Osteocyte (in vitro differentiated cells): ENCODE measurements around the gene NIPSNAP2. TPM values are rescaled to one million over a fixed set of nuclear protein-coding genes. Genes with fewer than 3 reads are reported as not detected.
A peak's percentile ranks its signal among the peaks of the same experiment; 100 is the strongest.

Experiments
- DNase-seq: peaks from one replicate; pipeline ENCODE4 v3.0.0; 2021; ENCODE audit warnings: mixed read lengths; ENCODE audit not compliant: unreplicated experiment; ENCODE audit errors: extremely low spot score
- H3K27ac Mint-ChIP-seq: one replicate; pipeline ENCODE4 v1.8.0; 2021; ENCODE audit warnings: mild to moderate bottlenecking, mixed read lengths; ENCODE audit not compliant: unreplicated experiment
- H3K27me3 Mint-ChIP-seq: one replicate; pipeline ENCODE4 v1.8.0; 2021; ENCODE audit warnings: mixed read lengths; ENCODE audit not compliant: unreplicated experiment
- H3K36me3 Mint-ChIP-seq: one replicate; pipeline ENCODE4 v1.8.0; 2021; ENCODE audit warnings: mixed read lengths; ENCODE audit not compliant: unreplicated experiment
- H3K4me1 Mint-ChIP-seq: one replicate; pipeline ENCODE4 v1.8.0; 2021; ENCODE audit warnings: mixed read lengths; ENCODE audit not compliant: unreplicated experiment
- H3K4me3 Mint-ChIP-seq: one replicate; pipeline ENCODE4 v1.8.0; 2021; ENCODE audit warnings: mild to moderate bottlenecking, moderate library complexity, mixed read lengths; ENCODE audit not compliant: unreplicated experiment
- H3K9me3 Mint-ChIP-seq: one replicate; pipeline ENCODE4 v1.8.0; 2021; ENCODE audit warnings: mixed read lengths; ENCODE audit not compliant: unreplicated experiment
- total RNA-seq: library from RNA; stranded (reverse); gene quantifications from 2 replicates; pipeline ENCODE4 v1.2.1, GENCODE V29; 2021
- TF ChIP-seq, protein P1 (sequence below): fragments of 200-600 bp; sonication (generic); IDR thresholded peaks from 2 replicates; pipeline ENCODE4 v1.5.0; 2021; ENCODE audit warnings: antibody characterized with exemption, mild to moderate bottlenecking, moderate library complexity

Gene NIPSNAP2
- total RNA-seq, 1 donor from 2014 or later: 52.9 TPM

GRCh38 chr7:55957190-55957589 is 7.2 kb upstream of the NIPSNAP2 start:
- no peak overlapping the region for H3K4me3 Mint-ChIP-seq
- TF ChIP-seq, protein P1, sequence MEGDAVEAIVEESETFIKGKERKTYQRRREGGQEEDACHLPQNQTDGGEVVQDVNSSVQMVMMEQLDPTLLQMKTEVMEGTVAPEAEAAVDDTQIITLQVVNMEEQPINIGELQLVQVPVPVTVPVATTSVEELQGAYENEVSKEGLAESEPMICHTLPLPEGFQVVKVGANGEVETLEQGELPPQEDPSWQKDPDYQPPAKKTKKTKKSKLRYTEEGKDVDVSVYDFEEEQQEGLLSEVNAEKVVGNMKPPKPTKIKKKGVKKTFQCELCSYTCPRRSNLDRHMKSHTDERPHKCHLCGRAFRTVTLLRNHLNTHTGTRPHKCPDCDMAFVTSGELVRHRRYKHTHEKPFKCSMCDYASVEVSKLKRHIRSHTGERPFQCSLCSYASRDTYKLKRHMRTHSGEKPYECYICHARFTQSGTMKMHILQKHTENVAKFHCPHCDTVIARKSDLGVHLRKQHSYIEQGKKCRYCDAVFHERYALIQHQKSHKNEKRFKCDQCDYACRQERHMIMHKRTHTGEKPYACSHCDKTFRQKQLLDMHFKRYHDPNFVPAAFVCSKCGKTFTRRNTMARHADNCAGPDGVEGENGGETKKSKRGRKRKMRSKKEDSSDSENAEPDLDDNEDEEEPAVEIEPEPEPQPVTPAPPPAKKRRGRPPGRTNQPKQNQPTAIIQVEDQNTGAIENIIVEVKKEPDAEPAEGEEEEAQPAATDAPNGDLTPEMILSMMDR: no peak
- H3K4me1 Mint-ChIP-seq: peaks cover 9% of the 10 kb centered on the region

DNA sequence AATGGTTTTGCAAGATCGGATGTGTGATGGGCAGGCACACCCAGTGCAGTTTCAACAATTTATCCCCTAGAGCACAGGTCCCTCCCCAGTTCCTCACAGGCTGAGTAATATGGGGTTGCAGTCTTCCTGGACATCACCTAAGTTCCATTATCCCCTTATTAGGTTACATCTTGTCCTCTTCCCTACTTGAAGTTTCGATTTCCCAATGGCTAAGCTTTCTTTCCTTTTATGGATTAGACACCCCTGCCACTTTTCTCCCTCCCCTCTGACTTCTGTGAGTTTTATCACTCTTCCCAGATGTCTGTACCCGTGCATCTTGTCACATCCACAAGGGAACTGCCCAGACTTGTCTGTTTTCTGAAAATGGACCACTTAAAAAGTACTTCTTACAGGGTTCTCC is 2.4 kb upstream of the NIPSNAP2 start:
- TF ChIP-seq, protein P1: no peak
- DNase-seq: no peak
- H3K4me1 Mint-ChIP-seq: peaks cover 19% of the 10 kb centered on the region
- H3K9me3 Mint-ChIP-seq: no peaks in the 10 kb centered on the region
- H3K36me3 Mint-ChIP-seq: peaks cover 8% of the 10 kb centered on the region
- H3K4me3 Mint-ChIP-seq: no peak overlapping the region
- H3K27ac Mint-ChIP-seq: no peak overlapping the region
- no peaks in the 10 kb centered on the region for H3K27me3 Mint-ChIP-seq

More at GRCh38 chr7:55957190-55957589, 7.2 kb upstream of the NIPSNAP2 start:
- no peaks in the 10 kb centered on the region for H3K27me3 Mint-ChIP-seq
- DNase-seq: no peak
- H3K9me3 Mint-ChIP-seq: no peaks in the 10 kb centered on the region
- H3K27ac Mint-ChIP-seq: no peak overlapping the region
- peaks cover 16% of the 10 kb centered on the region for H3K36me3 Mint-ChIP-seq

- Mint-ChIP-seq H3K36me3 (peaks cover 11% of the 10 kb centered on the region), H3K4me1 (peaks cover 21% of the 10 kb centered on the region), H3K27me3 (no peaks in the 10 kb centered on the region), H3K9me3 (no peaks in the 10 kb centered on the region), H3K4me3 (peak overlapping the region; percentile 74), H3K27ac (peak overlapping the region; percentile 78)
- no peak for DNase-seq
- TF ChIP-seq, protein P1: no peak
These were observed 709 bp upstream of the NIPSNAP2 start for GRCh38 chr7:55963584-55964168.

DNA sequence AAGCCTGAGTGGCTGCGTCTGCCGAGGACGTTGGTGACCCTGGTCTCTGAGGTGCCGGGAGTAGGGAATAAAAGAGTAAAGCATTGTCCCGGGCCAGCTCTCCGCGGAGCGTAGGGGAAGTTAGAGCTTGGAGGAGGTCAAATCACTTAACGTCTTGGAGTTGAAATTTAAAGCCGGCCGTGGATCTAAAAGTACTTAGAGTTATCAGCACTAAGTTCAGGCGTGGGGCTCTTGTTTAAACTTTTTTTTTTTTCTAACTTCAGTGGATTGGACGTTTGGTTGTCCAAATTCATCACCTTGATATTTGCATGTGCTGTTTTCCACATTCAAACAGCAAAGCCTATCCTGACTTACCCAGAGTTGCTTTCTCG is 700 bp downstream of the NIPSNAP2 start:
- H3K36me3 Mint-ChIP-seq: peaks cover 18% of the 10 kb centered on the region
- no peaks in the 10 kb centered on the region for H3K9me3 Mint-ChIP-seq
- peak overlapping the region; percentile 87 for H3K27ac Mint-ChIP-seq
- no peak for DNase-seq
- H3K4me3 Mint-ChIP-seq: peak overlapping the region; percentile 83
- TF ChIP-seq, protein P1: no peak
- H3K4me1 Mint-ChIP-seq: peaks cover 23% of the 10 kb centered on the region
- H3K27me3 Mint-ChIP-seq: no peaks in the 10 kb centered on the region

GRCh38 chr7:55965805-55966421 is 1.5 kb downstream of the NIPSNAP2 start:
- H3K9me3 Mint-ChIP-seq: no peaks in the 10 kb centered on the region
- no peaks in the 10 kb centered on the region for H3K27me3 Mint-ChIP-seq
- H3K4me3 Mint-ChIP-seq: peak overlapping the region; percentile 22
- H3K4me1 Mint-ChIP-seq: peaks cover 24% of the 10 kb centered on the region
- H3K27ac Mint-ChIP-seq: peak overlapping the region; percentile 54
- peaks cover 22% of the 10 kb centered on the region for H3K36me3 Mint-ChIP-seq
- DNase-seq: no peak
- TF ChIP-seq, protein P1: no peak
